Hepatocyte (in vitro differentiated cells): ENCODE data around the gene CPSF4.

Experiments used
- CTCF ChIP-seq: fragments of 200-600 bp; sonication (generic); IDR thresholded peaks from 2 replicates; pipeline ENCODE4 v1.5.1; 2016; ENCODE audit warnings: antibody characterized with exemption, mild to moderate bottlenecking; ENCODE audit not compliant: poor library complexity
- EZH2 ChIP-seq: fragments of 200-600 bp; sonication (generic); IDR thresholded peaks from 2 replicates; pipeline ENCODE4 v1.6.1; 2016; ENCODE audit warnings: antibody characterized with exemption, mild to moderate bottlenecking, borderline replicate concordance
- EZH2phosphoT487 ChIP-seq: fragments of 200-600 bp; sonication (generic); IDR thresholded peaks from one replicate; pipeline ENCODE4 v1.6.1; 2018; ENCODE audit warnings: antibody characterized with exemption, mild to moderate bottlenecking, low read depth, moderate library complexity; ENCODE audit not compliant: unreplicated experiment, severe bottlenecking

- TF ChIP-seq EZH2phosphoT487 (no peak), CTCF (no peak), EZH2 (no peak)
Measured at GRCh38 chr7:99422625-99423024, 16.1 kb upstream of the CPSF4 start.
